ENCODE data around the gene ARHGEF28. TPM values are rescaled to one million over a fixed set of nuclear protein-coding genes. Genes with fewer than 3 reads are reported as not detected.

The ARHGEF28 gene
- total RNA-seq, 1 donor from 2014 or later: 6.1 TPM

GRCh38 chr5:73686912-73687311 lies 60.9 kb downstream of the ARHGEF28 start:
- DNase-seq (ENCODE audit: low spot score in 2 of 2) (no peak), FAIRE-seq (no peak)

GRCh38 chr5:73687357-73687756 lies 61.4 kb downstream of the ARHGEF28 start:
- FAIRE-seq: no peak

GRCh38 chr5:73690015-73690414 lies 64.0 kb downstream of the ARHGEF28 start:
- DNase-seq (ENCODE audit: low spot score in 2 of 2) (no peak), FAIRE-seq (no peak)

More at GRCh38 chr5:73687357-73687756, 61.4 kb downstream of the ARHGEF28 start:
- no peak for DNase-seq (ENCODE audit: low spot score in 2 of 2)

- DNase-seq (ENCODE audit: low spot score in 2 of 2): no peak
- FAIRE-seq: no peak
These were observed 65.5 kb downstream of the ARHGEF28 start for GRCh38 chr5:73691302-73692080.

GRCh38 chr5:73692166-73692640 lies 66.2 kb downstream of the ARHGEF28 start:
- FAIRE-seq (no peak), DNase-seq (ENCODE audit: low spot score in 2 of 2) (no peak)

- FAIRE-seq (no peak), DNase-seq (ENCODE audit: low spot score in 2 of 2) (no peak)
These were observed 67.0 kb downstream of the ARHGEF28 start for GRCh38 chr5:73692981-73693380.

- no peak for FAIRE-seq
These were observed 67.6 kb downstream of the ARHGEF28 start for GRCh38 chr5:73693573-73694061.

GRCh38 chr5:73694089-73694488 lies 68.1 kb downstream of the ARHGEF28 start:
- DNase-seq (ENCODE audit: low spot score in 2 of 2): no peak

More at GRCh38 chr5:73693573-73694061, 67.6 kb downstream of the ARHGEF28 start:
- DNase-seq (ENCODE audit: low spot score in 2 of 2): no peak

GRCh38 chr5:73698011-73698410 lies 72.0 kb downstream of the ARHGEF28 start:
- no peak for FAIRE-seq
- DNase-seq (ENCODE audit: low spot score in 2 of 2): no peak

More at GRCh38 chr5:73694089-73694488, 68.1 kb downstream of the ARHGEF28 start:
- FAIRE-seq: no peak

GRCh38 chr5:73701566-73701965 lies 75.6 kb downstream of the ARHGEF28 start:
- no peak for FAIRE-seq

GRCh38 chr5:73702534-73702933 lies 76.5 kb downstream of the ARHGEF28 start:
- DNase-seq (ENCODE audit: low spot score in 2 of 2): no peak
- FAIRE-seq: no peak

More at GRCh38 chr5:73701566-73701965, 75.6 kb downstream of the ARHGEF28 start:
- DNase-seq (ENCODE audit: low spot score in 2 of 2): no peak

- FAIRE-seq: no peak
These were observed 77.0 kb downstream of the ARHGEF28 start for GRCh38 chr5:73702951-73703350.

GRCh38 chr5:73705364-73705763 lies 79.4 kb downstream of the ARHGEF28 start:
- DNase-seq (ENCODE audit: low spot score in 2 of 2) (no peak), FAIRE-seq (no peak)

More at GRCh38 chr5:73702951-73703350, 77.0 kb downstream of the ARHGEF28 start:
- DNase-seq (ENCODE audit: low spot score in 2 of 2): no peak

GRCh38 chr5:73706963-73707362 lies 81.0 kb downstream of the ARHGEF28 start:
- DNase-seq (ENCODE audit: low spot score in 2 of 2) (no peak), FAIRE-seq (no peak)

GRCh38 chr5:73709536-73710129 lies 83.6 kb downstream of the ARHGEF28 start:
- DNase-seq (ENCODE audit: low spot score in 2 of 2) (no peak), FAIRE-seq (no peak)

GRCh38 chr5:73716284-73716808 lies 90.3 kb downstream of the ARHGEF28 start:
- FAIRE-seq (no peak), DNase-seq (ENCODE audit: low spot score in 2 of 2) (no peak)

GRCh38 chr5:73718762-73719161 lies 92.8 kb downstream of the ARHGEF28 start:
- no peak for DNase-seq (ENCODE audit: low spot score in 2 of 2)
- no peak for FAIRE-seq

GRCh38 chr5:73719632-73720031 lies 93.6 kb downstream of the ARHGEF28 start:
- DNase-seq (ENCODE audit: low spot score in 2 of 2) (no peak), FAIRE-seq (no peak)

GRCh38 chr5:73722231-73722630 lies 96.2 kb downstream of the ARHGEF28 start:
- no peak for FAIRE-seq
- no peak for DNase-seq (ENCODE audit: low spot score in 2 of 2)

- DNase-seq (ENCODE audit: low spot score in 2 of 2) (no peak), FAIRE-seq (no peak)
These were observed 100.1 kb downstream of the ARHGEF28 start for GRCh38 chr5:73726071-73726470.

GRCh38 chr5:73726606-73727231 lies 100.7 kb downstream of the ARHGEF28 start:
- DNase-seq (ENCODE audit: low spot score in 2 of 2) (no peak), FAIRE-seq (no peak)

Measured in frontal cortex (tissue), 4 donors.